Spinal cord (tissue), 10 donors: Measurements from ENCODE around the gene TRIM8. TPM values are rescaled to one million over a fixed set of nuclear protein-coding genes. Genes with fewer than 3 reads are reported as not detected.

Experiments used
- DNase-seq, 6 donors: peaks; one replicate each; pipeline versions ENCODE4 v3.0.0 to v3.0.0-alpha.2; 2013 to 2015; ENCODE audit warnings: low spot score in 6 of 6, low read depth in 4 of 6
- H3K27ac ChIP-seq: one replicate; pipeline ENCODE4 v1.5.1; 2013; ENCODE audit warnings: low read depth, low read length, control low read depth
- H3K27me3 ChIP-seq: one replicate; pipeline ENCODE4 v1.6.1; 2013; ENCODE audit warnings: low read length; ENCODE audit not compliant: control insufficient read depth, insufficient read depth
- H3K36me3 ChIP-seq: one replicate; pipeline ENCODE4 v1.6.1; 2013; ENCODE audit warnings: low read length; ENCODE audit not compliant: control insufficient read depth, insufficient read depth
- H3K4me1 ChIP-seq: one replicate; pipeline ENCODE4 v1.6.1; 2013; ENCODE audit warnings: low read length; ENCODE audit not compliant: control insufficient read depth, insufficient read depth
- H3K4me3 ChIP-seq: one replicate; pipeline ENCODE4 v1.5.1; 2013; ENCODE audit warnings: low read depth, low read length, control low read depth
- H3K9me3 ChIP-seq: one replicate; pipeline ENCODE4 v1.6.1; 2013; ENCODE audit warnings: low read length; ENCODE audit not compliant: control insufficient read depth, insufficient read depth
- WGBS: methylation state at CpG from one replicate; pipeline ENCODE4 v1.1.5; 2013; ENCODE audit warnings: missing lambda C conversion rate; ENCODE audit not compliant: insufficient coverage; 5-methylcytosine and 5-hydroxymethylcytosine counted together
- polyA plus RNA-seq, 2 donors: library from polyadenylated mRNA; unstranded; fragments of 120-200 nt; gene quantifications; one replicate each; pipeline ENCODE4 v1.2.1, GENCODE V29; 2013; ENCODE audit not compliant: insufficient read length in 2 of 2
- total RNA-seq, 2 donors: library from RNA; depleted of rRNA in 1 of 2; stranded (reverse); fragments of 120-200 nt in 1 of 2; fragments of >200 nt in 1 of 2; gene quantifications; one replicate each; pipeline versions ENCODE4 v1.2.3 to v1.2.4, GENCODE V29; 2013 to 2014
- donor health status: healthy.

The TRIM8 gene
- total and polyA plus RNA-seq, 4 donors = 42.2 to 156 (median 102) TPM

- H3K36me3 ChIP-seq = peaks cover 45% of the 10 kb centered on the region
- H3K27me3 ChIP-seq = no peaks in the 10 kb centered on the region
- H3K4me1 ChIP-seq = peaks cover 93% of the 10 kb centered on the region
- H3K4me3 ChIP-seq = no peak overlapping the region
- no peaks in the 10 kb centered on the region for H3K9me3 ChIP-seq
- 84% methylated on average over 5 of the region's 6 CpGs for WGBS
- peak overlapping the region; percentile 87 for H3K27ac ChIP-seq
- DNase-seq = no peak
Measured at GRCh38 chr10:102630663-102631062, 13.6 kb upstream of the TRIM8 start.

GRCh38 chr10:102631525-102632393, 12.5 kb upstream of the TRIM8 start:
- Histone ChIP-seq H3K27me3 (no peaks in the 10 kb centered on the region), H3K4me3 (no peak overlapping the region), H3K36me3 (peaks cover 41% of the 10 kb centered on the region), H3K4me1 (peaks cover 82% of the 10 kb centered on the region), H3K9me3 (no peaks in the 10 kb centered on the region), H3K27ac (peak overlapping the region; percentile 87)
- 93% methylated on average over 8 of the region's 10 CpGs for WGBS
- no peak for DNase-seq

DNA sequence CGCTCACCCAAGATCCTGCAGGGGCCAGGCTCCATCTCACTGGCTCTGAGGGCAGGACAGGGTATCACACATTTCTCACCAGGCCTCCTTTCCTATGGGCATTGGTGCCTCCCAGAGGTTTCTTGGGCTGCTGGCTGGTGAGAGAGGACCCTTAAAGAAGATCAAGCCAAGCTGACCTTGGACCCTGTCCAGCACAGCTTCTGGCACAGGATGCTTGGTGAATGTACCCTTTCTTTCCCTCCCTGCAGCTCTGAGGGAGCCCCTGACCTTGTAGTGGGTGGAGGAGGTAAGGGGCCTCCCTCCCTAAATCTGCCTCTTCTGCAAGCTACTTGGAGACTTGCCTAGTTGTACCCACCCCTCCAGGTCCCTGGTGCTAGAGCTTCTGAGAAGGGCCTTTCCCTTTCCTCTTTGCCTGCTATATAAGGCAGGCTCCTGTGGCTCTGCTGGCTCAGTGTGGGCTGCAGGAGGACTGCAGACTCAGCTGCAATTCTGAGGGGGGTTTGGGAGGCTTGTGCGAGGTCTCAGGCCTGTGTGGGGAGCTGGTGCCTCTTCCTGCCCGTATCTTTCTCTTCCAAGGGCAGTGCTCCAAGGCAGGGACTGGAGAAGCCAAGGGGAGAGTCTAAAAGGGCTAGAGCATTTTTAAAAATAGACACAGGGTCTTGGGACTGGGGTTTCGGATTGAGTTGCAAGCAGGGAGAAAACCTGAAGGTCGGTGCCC, 11.7 kb upstream of the TRIM8 start:
- Histone ChIP-seq H3K27ac (peak overlapping the region; percentile 87), H3K4me3 (no peak overlapping the region), H3K36me3 (peaks cover 41% of the 10 kb centered on the region), H3K4me1 (peaks cover 74% of the 10 kb centered on the region), H3K9me3 (no peaks in the 10 kb centered on the region), H3K27me3 (no peaks in the 10 kb centered on the region)
- DNase-seq = peak in 2 of 6 donors; percentile 59 to 82
- WGBS = 30% methylated on average over 4 of the region's 5 CpGs

- WGBS = 24% methylated on average over 3 of the region's 6 CpGs
- no peak for DNase-seq
- no peak overlapping the region for H3K4me3 ChIP-seq
- peaks cover 33% of the 10 kb centered on the region for H3K36me3 ChIP-seq
- H3K27ac ChIP-seq = peak overlapping the region; percentile 87
- H3K27me3 ChIP-seq = no peaks in the 10 kb centered on the region
- no peaks in the 10 kb centered on the region for H3K9me3 ChIP-seq
- H3K4me1 ChIP-seq = peaks cover 66% of the 10 kb centered on the region
Measured at GRCh38 chr10:102633287-102633686, 11.0 kb upstream of the TRIM8 start.

DNA sequence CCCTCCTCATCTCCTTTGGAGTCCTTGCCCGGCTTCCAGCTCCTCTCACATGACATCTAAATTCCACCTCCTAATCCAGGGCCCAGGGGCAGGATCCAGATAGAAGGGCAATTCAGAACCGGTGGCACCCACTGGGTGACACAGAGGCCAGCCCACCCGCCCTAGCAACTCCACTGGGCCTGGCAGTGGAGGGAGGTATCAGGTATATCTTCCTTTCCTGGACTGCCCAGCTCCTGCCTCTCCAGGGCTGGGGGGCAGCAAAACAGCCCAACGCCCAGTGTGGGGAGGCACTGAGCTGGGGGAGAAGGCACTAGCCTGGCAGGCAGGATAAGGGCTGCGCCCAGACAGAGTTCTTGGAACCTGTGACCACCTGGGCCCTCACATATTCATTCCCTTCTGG, 10.4 kb upstream of the TRIM8 start:
- Histone ChIP-seq H3K9me3 (no peaks in the 10 kb centered on the region), H3K4me3 (no peak overlapping the region), H3K27me3 (no peaks in the 10 kb centered on the region), H3K27ac (peak overlapping the region; percentile 87), H3K4me1 (peaks cover 61% of the 10 kb centered on the region), H3K36me3 (peaks cover 30% of the 10 kb centered on the region)
- 88% methylated on average over 3 of the region's 5 CpGs for WGBS
- no peak for DNase-seq

DNA sequence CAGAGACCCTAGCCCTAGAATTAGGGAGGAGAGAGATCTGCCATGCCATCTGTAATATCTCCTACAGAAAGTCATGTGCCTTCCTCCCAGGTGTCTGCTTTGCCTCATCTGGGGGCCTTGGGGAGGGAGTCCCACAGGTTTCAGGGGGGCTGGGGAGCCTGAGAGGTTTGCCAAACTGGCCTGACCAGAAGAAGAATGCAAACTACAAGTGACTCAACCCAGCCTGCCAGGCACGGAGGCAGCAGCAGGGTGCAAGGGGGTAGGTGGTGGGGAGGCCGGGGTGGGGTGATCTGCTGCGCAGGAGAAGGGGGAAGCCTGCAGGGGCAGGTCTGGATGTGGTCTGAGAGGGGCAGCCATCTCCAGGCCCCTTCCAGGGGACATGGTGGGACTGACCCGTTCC, 9.6 kb upstream of the TRIM8 start:
- no peak for DNase-seq
- peaks cover 27% of the 10 kb centered on the region for H3K36me3 ChIP-seq
- no peaks in the 10 kb centered on the region for H3K9me3 ChIP-seq
- H3K4me3 ChIP-seq = no peak overlapping the region
- H3K27ac ChIP-seq = peak overlapping the region; percentile 17
- peaks cover 53% of the 10 kb centered on the region for H3K4me1 ChIP-seq
- WGBS = 58% methylated on average over 2 of the region's 4 CpGs
- H3K27me3 ChIP-seq = no peaks in the 10 kb centered on the region

- no peaks in the 10 kb centered on the region for H3K27me3 ChIP-seq
- no CpG with 5 or more reads among the region's 4 CpGs for WGBS
- H3K27ac ChIP-seq = peak overlapping the region; percentile 38
- no peak overlapping the region for H3K4me3 ChIP-seq
- DNase-seq = no peak
- H3K4me1 ChIP-seq = peaks cover 46% of the 10 kb centered on the region
- no peaks in the 10 kb centered on the region for H3K9me3 ChIP-seq
- peaks cover 21% of the 10 kb centered on the region for H3K36me3 ChIP-seq
Measured at GRCh38 chr10:102635377-102635776, 8.9 kb upstream of the TRIM8 start.

DNA sequence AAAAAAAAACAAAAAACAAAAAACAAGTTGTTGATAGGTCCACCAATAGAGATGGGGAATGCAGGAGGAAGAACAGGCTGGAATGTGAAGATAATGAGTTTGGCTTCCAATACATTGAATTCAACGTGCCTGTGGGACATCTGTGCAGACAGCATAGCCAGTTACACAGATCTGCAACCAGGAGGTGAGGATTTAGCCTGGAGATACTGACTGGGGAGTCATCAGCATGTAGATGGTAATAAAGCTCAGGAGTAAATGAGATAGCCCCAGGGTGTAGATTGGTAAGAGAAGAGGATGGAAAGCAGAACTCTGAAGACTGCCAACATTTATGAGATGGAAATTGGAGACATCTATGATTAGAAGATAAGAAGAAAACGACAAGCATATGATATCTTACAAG, 4.7 kb upstream of the TRIM8 start:
- H3K4me1 ChIP-seq = peaks cover 5% of the 10 kb centered on the region
- no peak for DNase-seq
- no peaks in the 10 kb centered on the region for H3K36me3 ChIP-seq
- no peak overlapping the region for H3K27ac ChIP-seq
- H3K9me3 ChIP-seq = no peaks in the 10 kb centered on the region
- no peaks in the 10 kb centered on the region for H3K27me3 ChIP-seq
- no peak overlapping the region for H3K4me3 ChIP-seq
- WGBS = 38% methylated on average over 1 of the region's 2 CpGs

GRCh38 chr10:102641402-102641801, 2.9 kb upstream of the TRIM8 start:
- Histone ChIP-seq H3K4me1 (peaks cover 7% of the 10 kb centered on the region), H3K9me3 (no peaks in the 10 kb centered on the region), H3K4me3 (peak overlapping the region; percentile 82), H3K36me3 (peaks cover 10% of the 10 kb centered on the region), H3K27ac (peak overlapping the region; percentile 98), H3K27me3 (no peaks in the 10 kb centered on the region)
- WGBS = 22% methylated on average over 3 of the region's 7 CpGs
- DNase-seq = no peak
